ENCODE data around the gene CSTF1. TPM values are rescaled to one million over a fixed set of nuclear protein-coding genes. Genes with fewer than 3 reads are reported as not detected.
"Not testable (repeated sequence)": the region's sequence is repeated elsewhere in the genome, so short reads cannot be mapped to it uniquely, and the experiment has no call there.

Gene CSTF1
- total and polyA plus RNA-seq, 2 donors (not counting 1 experiment from before 2014, with no cell fraction given), result 31.2 to 55.2 TPM

DNA sequence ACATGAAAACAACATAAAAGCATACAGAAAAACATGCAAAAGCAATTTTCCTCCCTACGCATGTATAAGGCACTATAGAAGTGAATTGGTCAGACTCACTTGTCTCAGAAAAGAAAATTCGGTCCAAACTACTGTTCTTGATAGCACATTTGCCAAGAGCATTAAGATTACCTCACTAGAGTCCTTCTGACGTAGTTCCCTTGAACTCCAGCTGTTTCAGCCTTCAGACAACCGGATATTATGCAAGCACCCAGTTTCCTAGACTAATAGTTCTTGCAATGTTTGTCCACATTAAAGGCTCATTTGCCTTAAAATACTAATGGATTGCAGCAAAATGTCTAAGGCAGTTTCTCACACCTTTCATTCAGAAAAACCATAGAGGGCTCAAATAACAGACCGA is 17.1 kb downstream of the CSTF1 start:
- peaks cover 5% of the 10 kb centered on the region for H3K36me3 ChIP-seq (ENCODE audit: control insufficient read depth, insufficient read depth, low read length)
- H3K79me2 ChIP-seq (ENCODE audit: control insufficient read depth, insufficient read depth, low read length), result peaks cover 22% of the 10 kb centered on the region
- no peak overlapping the region for H3K4me3 ChIP-seq (replicated peaks in 1 of 4; ENCODE audit: control extremely low read depth in 1 of 4, insufficient read depth in 1 of 4, low read depth in 3 of 4, low read length in 4 of 4)
- no peaks in the 10 kb centered on the region for H3K9me3 ChIP-seq (ENCODE audit: control insufficient read depth, insufficient read depth, low read depth, low read length)
- no peak for TF ChIP-seq EZH2 (IDR thresholded peaks at IDR 0.05; ENCODE audit: low read length, missing control alignments)
- TF ChIP-seq, protein P1, sequence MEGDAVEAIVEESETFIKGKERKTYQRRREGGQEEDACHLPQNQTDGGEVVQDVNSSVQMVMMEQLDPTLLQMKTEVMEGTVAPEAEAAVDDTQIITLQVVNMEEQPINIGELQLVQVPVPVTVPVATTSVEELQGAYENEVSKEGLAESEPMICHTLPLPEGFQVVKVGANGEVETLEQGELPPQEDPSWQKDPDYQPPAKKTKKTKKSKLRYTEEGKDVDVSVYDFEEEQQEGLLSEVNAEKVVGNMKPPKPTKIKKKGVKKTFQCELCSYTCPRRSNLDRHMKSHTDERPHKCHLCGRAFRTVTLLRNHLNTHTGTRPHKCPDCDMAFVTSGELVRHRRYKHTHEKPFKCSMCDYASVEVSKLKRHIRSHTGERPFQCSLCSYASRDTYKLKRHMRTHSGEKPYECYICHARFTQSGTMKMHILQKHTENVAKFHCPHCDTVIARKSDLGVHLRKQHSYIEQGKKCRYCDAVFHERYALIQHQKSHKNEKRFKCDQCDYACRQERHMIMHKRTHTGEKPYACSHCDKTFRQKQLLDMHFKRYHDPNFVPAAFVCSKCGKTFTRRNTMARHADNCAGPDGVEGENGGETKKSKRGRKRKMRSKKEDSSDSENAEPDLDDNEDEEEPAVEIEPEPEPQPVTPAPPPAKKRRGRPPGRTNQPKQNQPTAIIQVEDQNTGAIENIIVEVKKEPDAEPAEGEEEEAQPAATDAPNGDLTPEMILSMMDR (conservative IDR thresholded peaks at IDR 0.05 in 1 of 2, IDR thresholded peaks at IDR 0.05 in 1 of 2; ENCODE audit: low read depth in 1 of 2, low read length in 2 of 2), result no peak
- H3K27me3 ChIP-seq (ENCODE audit: control insufficient read depth, insufficient read depth, low read length), result no peaks in the 10 kb centered on the region
- peak in 1 of 2 donors; percentile 97 for DNase-seq (ENCODE audit: low read depth in 2 of 2)
- no peak overlapping the region for H3K9ac ChIP-seq (ENCODE audit: insufficient read depth, low read length)
- H2AFZ ChIP-seq (ENCODE audit: low read length), result no peak overlapping the region
- no peaks in the 10 kb centered on the region for H4K20me1 ChIP-seq (ENCODE audit: control insufficient read depth, extremely low read depth, insufficient read depth, low read length)
- peaks cover 7% of the 10 kb centered on the region for H3K4me1 ChIP-seq (ENCODE audit: control insufficient read depth, extremely low read depth, insufficient read depth, low read length)
- H3K4me2 ChIP-seq (ENCODE audit: extremely low read depth, insufficient read depth, low read length), result no peak overlapping the region
- peak overlapping the region; percentile 13 for H3K27ac ChIP-seq (ENCODE audit: insufficient read depth, low read length)

DNA sequence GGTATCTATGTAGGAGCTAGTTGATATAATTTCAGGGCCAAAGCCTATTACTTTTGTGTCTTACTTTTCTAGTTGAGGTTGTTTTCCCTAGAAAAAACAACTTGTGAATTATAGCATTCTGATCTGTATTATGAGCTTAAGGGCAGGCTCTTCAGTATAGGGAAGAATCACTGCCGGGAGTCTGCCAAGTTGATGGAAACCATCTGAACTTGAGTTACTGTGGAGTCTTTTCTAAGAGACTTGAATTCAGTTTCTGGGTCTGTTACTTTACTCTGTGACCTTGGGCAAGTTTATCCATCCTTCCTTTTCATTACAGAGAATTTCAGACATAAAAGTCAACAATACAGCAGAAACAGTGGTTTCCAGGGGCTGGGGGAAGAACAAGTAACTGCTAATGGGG is 17.5 kb downstream of the CSTF1 start:
- Histone ChIP-seq H2AFZ (ENCODE audit: low read length) (no peak overlapping the region), H4K20me1 (ENCODE audit: control insufficient read depth, extremely low read depth, insufficient read depth, low read length) (no peaks in the 10 kb centered on the region), H3K4me3 (replicated peaks in 1 of 4; ENCODE audit: control extremely low read depth in 1 of 4, insufficient read depth in 1 of 4, low read depth in 3 of 4, low read length in 4 of 4) (no peak overlapping the region), H3K4me2 (ENCODE audit: extremely low read depth, insufficient read depth, low read length) (no peak overlapping the region), H3K36me3 (ENCODE audit: control insufficient read depth, insufficient read depth, low read length) (peaks cover 5% of the 10 kb centered on the region), H3K79me2 (ENCODE audit: control insufficient read depth, insufficient read depth, low read length) (peaks cover 25% of the 10 kb centered on the region), H3K4me1 (ENCODE audit: control insufficient read depth, extremely low read depth, insufficient read depth, low read length) (peaks cover 7% of the 10 kb centered on the region), H3K27me3 (ENCODE audit: control insufficient read depth, insufficient read depth, low read length) (no peaks in the 10 kb centered on the region), H3K9ac (ENCODE audit: insufficient read depth, low read length) (no peak overlapping the region), H3K9me3 (ENCODE audit: control insufficient read depth, insufficient read depth, low read depth, low read length) (no peaks in the 10 kb centered on the region), H3K27ac (ENCODE audit: insufficient read depth, low read length) (peak overlapping the region; percentile 13)
- peak in 1 of 2 donors; percentile 54 for DNase-seq (ENCODE audit: low read depth in 2 of 2)
- TF ChIP-seq, protein P1 (conservative IDR thresholded peaks at IDR 0.05 in 1 of 2, IDR thresholded peaks at IDR 0.05 in 1 of 2; ENCODE audit: low read depth in 1 of 2, low read length in 2 of 2), result no peak
- TF ChIP-seq EZH2 (IDR thresholded peaks at IDR 0.05; ENCODE audit: low read length, missing control alignments), result no peak

DNA sequence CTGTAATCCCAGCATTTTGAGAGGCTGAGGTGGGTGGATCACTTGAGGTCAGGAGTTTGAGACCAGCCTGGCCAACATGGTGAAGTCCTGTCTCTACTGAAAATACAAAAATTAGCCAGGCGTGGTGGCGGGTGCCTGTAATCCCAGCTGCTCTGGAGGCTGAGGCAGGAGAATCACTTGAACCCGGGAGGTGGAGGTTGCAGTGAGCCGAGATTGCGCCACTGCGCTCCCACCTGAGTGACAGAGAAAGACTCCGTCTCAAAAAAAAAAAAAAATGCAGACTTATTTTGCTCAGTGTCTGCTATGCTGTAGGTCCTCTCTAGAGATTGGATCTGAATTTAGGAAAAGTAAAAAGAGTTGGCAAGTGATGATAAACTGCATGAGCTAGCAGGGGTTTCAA is 18.8 kb downstream of the CSTF1 start:
- H4K20me1 ChIP-seq (ENCODE audit: control insufficient read depth, extremely low read depth, insufficient read depth, low read length); H3K36me3 ChIP-seq (ENCODE audit: control insufficient read depth, insufficient read depth, low read length); DNase-seq (ENCODE audit: low read depth in 2 of 2); H3K9me3 ChIP-seq (ENCODE audit: control insufficient read depth, insufficient read depth, low read depth, low read length); H3K27me3 ChIP-seq (ENCODE audit: control insufficient read depth, insufficient read depth, low read length); H2AFZ ChIP-seq (ENCODE audit: low read length): not testable (repeated sequence)
- H3K4me3 ChIP-seq (replicated peaks in 1 of 4; ENCODE audit: control extremely low read depth in 1 of 4, insufficient read depth in 1 of 4, low read depth in 3 of 4, low read length in 4 of 4), result peak overlapping the region in 3 of 4 experiments; percentile 50 to 68 (median 67)
- H3K9ac ChIP-seq (ENCODE audit: insufficient read depth, low read length), result peak overlapping the region; percentile 74
- H3K4me2 ChIP-seq (ENCODE audit: extremely low read depth, insufficient read depth, low read length), result peak overlapping the region; percentile 92
- H3K79me2 ChIP-seq (ENCODE audit: control insufficient read depth, insufficient read depth, low read length), result peaks cover 38% of the 10 kb centered on the region
- peak overlapping the region; percentile 80 for H3K27ac ChIP-seq (ENCODE audit: insufficient read depth, low read length)
- H3K4me1 ChIP-seq (ENCODE audit: control insufficient read depth, extremely low read depth, insufficient read depth, low read length), result peaks cover 11% of the 10 kb centered on the region
